Pancreas (tissue), 10 donors: Measurements from ENCODE around the gene BORCS5. TPM values are rescaled to one million over a fixed set of nuclear protein-coding genes. Genes with fewer than 3 reads are reported as not detected.

Experiments used
- ATAC-seq, 4 donors: fragments of 200-7000 bp; cut with Tn5 transposase; one replicate each; pipeline versions ENCODE4 v1.8.0 to v1.9.1; 2020; ENCODE audit warnings: mild to moderate bottlenecking in 4 of 4, moderate library complexity in 4 of 4
- DNase-seq, 6 donors: peaks; one replicate each; pipeline ENCODE4 v3.0.0-alpha.2; 2020
- FAIRE-seq: peaks from 2 replicates; lab custom pipeline; 2012; peaks lifted over from hg19 to GRCh38; lab: Jason Lieb, UNC
- H3K27ac ChIP-seq, 4 donors: fragments of 200-600 bp; sonication (generic); 1 replicate in 3 of 4; 2 replicates in 1 of 4; pipeline versions ENCODE4 v1.5.0 to v1.8.0; 2020
- H3K27me3 ChIP-seq, 4 donors: fragments of 200-600 bp; one replicate each; pipeline ENCODE4 v1.8.0; 2021
- H3K36me3 ChIP-seq, 3 donors: fragments of 200-600 bp; sonication (generic) in 1 of 3; one replicate each; pipeline versions ENCODE4 v1.5.0 to v1.8.0; 2020 to 2021
- H3K4me1 ChIP-seq, 3 donors: fragments of 200-600 bp; one replicate each; pipeline ENCODE4 v1.8.0; 2021
- H3K4me3 ChIP-seq, 4 donors: fragments of 200-600 bp; sonication (generic) in 2 of 4; one replicate each; pipeline versions ENCODE4 v1.5.0 to v1.8.0; 2020 to 2021
- H3K9me3 ChIP-seq, 4 donors: fragments of 200-600 bp; one replicate each; pipeline ENCODE4 v1.8.0; 2021
- WGBS, 2 donors: extraction: QIAGEN DNeasy Blood & Tissue Kit; methylation state at CpG; one replicate each; pipeline ENCODE4 v1.1.7; 2013; 5-methylcytosine and 5-hydroxymethylcytosine counted together
- intact Hi-C, 3 donors: fragments of 100-400 bp; cut with DNase I; formaldehyde crosslinking; loops; one replicate each; pipeline versions ENCODE4 v1.11.1 to v1.14.2; 2022
- polyA plus RNA-seq, 2 donors: library from polyadenylated mRNA; stranded (reverse); fragments of 200-250 nt; gene quantifications; one replicate each; pipeline ENCODE4 v1.2.3, GENCODE V29; 2013
- total RNA-seq, 6 donors: library from RNA; stranded (reverse); fragmentation: NEBNext Ultra II Directional in 4 of 6; extraction: Animal tissue kit (Norgen Biotek cat#: 25700) in 4 of 6; gene quantifications; one replicate each; pipeline versions ENCODE4 v1.2.1 to v1.2.4, GENCODE V29; 2021 to 2023
- TF ChIP-seq, protein P1 (sequence below), 4 donors: fragments of 200-600 bp; sonication (generic) in 3 of 4; IDR thresholded peaks; one replicate each; pipeline versions ENCODE4 v1.5.0 to v1.8.0; 2021; ENCODE audit warnings: antibody characterized with exemption in 4 of 4
- donor health status: healthy with polysubstance abuse.
- donor health status: DM: no; HTN: no; CAD: no; lungs with moderate emphysema.
- donor health status: DM: no; HTN: no; CAD: no.
- donor health status: control.
- donor health status: control.
- donor health status: Bipolar disorder and iron deficiency.
- donor health status: DM: yes; HTN: yes; CAD: no.
- donor health status: DM: no; HTN: no; CAD: no.
- donor health status: DM: no; HTN: no; CAD: no.
- donor health status: DM: yes; HTN: yes; CAD: no.

Gene BORCS5
- total and polyA plus RNA-seq, 8 donors: 3.7 to 10.9 (median 8.3) TPM

- ATAC-seq: no peak
- no peaks in the 10 kb centered on the region for H3K27me3 ChIP-seq
- DNase-seq: no peak
- intact Hi-C loops: no loop called here
- no peaks in the 10 kb centered on the region for H3K36me3 ChIP-seq
- WGBS, 2 donors: 68 to 74% methylated on average over 3 of the region's 3 CpGs
- no peaks in the 10 kb centered on the region for H3K4me1 ChIP-seq
- TF ChIP-seq, protein P1, sequence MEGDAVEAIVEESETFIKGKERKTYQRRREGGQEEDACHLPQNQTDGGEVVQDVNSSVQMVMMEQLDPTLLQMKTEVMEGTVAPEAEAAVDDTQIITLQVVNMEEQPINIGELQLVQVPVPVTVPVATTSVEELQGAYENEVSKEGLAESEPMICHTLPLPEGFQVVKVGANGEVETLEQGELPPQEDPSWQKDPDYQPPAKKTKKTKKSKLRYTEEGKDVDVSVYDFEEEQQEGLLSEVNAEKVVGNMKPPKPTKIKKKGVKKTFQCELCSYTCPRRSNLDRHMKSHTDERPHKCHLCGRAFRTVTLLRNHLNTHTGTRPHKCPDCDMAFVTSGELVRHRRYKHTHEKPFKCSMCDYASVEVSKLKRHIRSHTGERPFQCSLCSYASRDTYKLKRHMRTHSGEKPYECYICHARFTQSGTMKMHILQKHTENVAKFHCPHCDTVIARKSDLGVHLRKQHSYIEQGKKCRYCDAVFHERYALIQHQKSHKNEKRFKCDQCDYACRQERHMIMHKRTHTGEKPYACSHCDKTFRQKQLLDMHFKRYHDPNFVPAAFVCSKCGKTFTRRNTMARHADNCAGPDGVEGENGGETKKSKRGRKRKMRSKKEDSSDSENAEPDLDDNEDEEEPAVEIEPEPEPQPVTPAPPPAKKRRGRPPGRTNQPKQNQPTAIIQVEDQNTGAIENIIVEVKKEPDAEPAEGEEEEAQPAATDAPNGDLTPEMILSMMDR (IDR thresholded peaks at IDR 0.05): no peak
- no peak overlapping the region for H3K27ac ChIP-seq
- no peak for FAIRE-seq
- no peak overlapping the region for H3K4me3 ChIP-seq
- no peaks in the 10 kb centered on the region for H3K9me3 ChIP-seq
These were observed 30.6 kb downstream of the BORCS5 start for GRCh38 chr12:12387501-12387900.

DNA sequence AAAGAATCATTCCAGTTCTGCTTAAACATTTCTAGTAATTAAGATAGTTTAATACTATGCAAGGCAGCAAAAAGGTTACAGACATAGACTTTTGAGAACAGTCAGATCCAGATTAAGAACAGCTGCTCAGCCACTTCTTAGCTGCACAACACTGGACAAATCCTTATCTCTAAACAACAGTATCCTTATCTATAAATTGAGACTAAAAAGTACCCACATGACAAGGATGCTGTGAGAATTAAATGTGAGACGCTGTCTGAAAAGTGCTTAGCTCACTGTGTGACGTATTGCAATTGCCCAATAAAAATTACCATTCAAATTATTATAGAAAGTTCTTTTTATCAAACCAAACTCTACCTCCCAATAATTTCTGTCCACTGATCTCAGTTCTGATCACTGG is 35.5 kb downstream of the BORCS5 start:
- DNase-seq (no peak), ATAC-seq (no peak), FAIRE-seq (no peak)
- H3K9me3 ChIP-seq: no peaks in the 10 kb centered on the region
- H3K27ac ChIP-seq: no peak overlapping the region
- peaks cover 3 to 15% (median 10%) of the 10 kb centered on the region in 3 donors for H3K4me1 ChIP-seq
- TF ChIP-seq, protein P1 (IDR thresholded peaks at IDR 0.05): no peak
- H3K36me3 ChIP-seq: no peaks in the 10 kb centered on the region
- 65 to 75% methylated on average over 2 of the region's 2 CpGs for WGBS, 2 donors
- H3K27me3 ChIP-seq: no peaks in the 10 kb centered on the region
- no peak overlapping the region for H3K4me3 ChIP-seq
- intact Hi-C loops: no loop called here

GRCh38 chr12:12393171-12393570 is 36.3 kb downstream of the BORCS5 start:
- ATAC-seq: no peak
- H3K27me3 ChIP-seq: no peaks in the 10 kb centered on the region

GRCh38 chr12:12396694-12397093 is 39.8 kb downstream of the BORCS5 start:
- TF ChIP-seq, protein P1 (IDR thresholded peaks at IDR 0.05): no peak
- intact Hi-C loops: no loop called here
- Histone ChIP-seq H3K27me3 (no peaks in the 10 kb centered on the region), H3K4me3 (no peak overlapping the region), H3K9me3 (no peaks in the 10 kb centered on the region), H3K36me3 (no peaks in the 10 kb centered on the region), H3K27ac (peak overlapping the region in 2 of 4 donors; percentile 79 to 81), H3K4me1 (peaks cover 23 to 48% (median 42%) of the 10 kb centered on the region in 3 donors)
- FAIRE-seq (no peak), ATAC-seq (peak in 1 of 4 donors; percentile 5), DNase-seq (no peak)
- 49 to 52% methylated on average over 4 of the region's 4 CpGs for WGBS, 2 donors

More at GRCh38 chr12:12393171-12393570, 36.3 kb downstream of the BORCS5 start:
- Histone ChIP-seq H3K9me3 (no peaks in the 10 kb centered on the region), H3K36me3 (no peaks in the 10 kb centered on the region), H3K4me1 (peaks cover 3 to 22% (median 17%) of the 10 kb centered on the region in 3 donors), H3K27ac (no peak overlapping the region), H3K4me3 (no peak overlapping the region)
- TF ChIP-seq, protein P1 (IDR thresholded peaks at IDR 0.05): no peak
- intact Hi-C loops: no loop called here
- 85 to 93% methylated on average over 2 of the region's 2 CpGs for WGBS, 2 donors
- FAIRE-seq (no peak), DNase-seq (no peak)

DNA sequence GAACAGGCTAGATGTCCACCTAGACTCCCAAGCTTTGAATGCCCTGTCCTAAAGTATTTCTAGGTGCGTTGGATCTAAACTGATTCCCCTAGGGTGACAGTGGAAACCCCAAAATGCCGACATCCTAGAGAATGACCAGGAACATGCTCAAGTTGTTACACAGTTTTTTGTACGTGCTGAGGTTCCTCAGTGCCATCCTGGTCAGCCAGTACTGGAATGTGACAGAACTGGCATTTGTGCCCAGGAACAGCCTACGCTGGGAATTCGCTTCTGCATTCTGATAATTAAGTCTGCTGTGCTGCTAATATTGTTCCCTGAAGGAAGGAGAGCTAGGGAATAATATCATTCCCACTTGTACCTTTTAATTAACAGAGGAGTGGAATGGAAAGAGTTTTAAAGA is 40.3 kb downstream of the BORCS5 start:
- H3K4me3 ChIP-seq: no peak overlapping the region
- H3K36me3 ChIP-seq: no peaks in the 10 kb centered on the region
- H3K27ac ChIP-seq: peak overlapping the region in 3 of 4 donors; percentile 36 to 81 (median 79)
- 65 to 81% methylated on average over 5 of the region's 5 CpGs for whole genome bisulfite sequencing, 2 donors
- H3K4me1 ChIP-seq: peaks cover 23 to 50% (median 42%) of the 10 kb centered on the region in 3 donors
- H3K9me3 ChIP-seq: no peaks in the 10 kb centered on the region
- ATAC-seq (no peak), DNase-seq (no peak), FAIRE-seq (no peak)
- H3K27me3 ChIP-seq: no peaks in the 10 kb centered on the region
- TF ChIP-seq, protein P1 (IDR thresholded peaks at IDR 0.05): no peak
- intact Hi-C loops: no loop called here
